AG09309 (cell line): ENCODE measurements around the gene THSD4.

Source experiments
- DNase-seq: peaks from one replicate; pipeline ENCODE4 v3.0.0-alpha.2; 2010; ENCODE audit warnings: low read depth
- H3K4me3 ChIP-seq: 2 replicates; pipeline ENCODE4 v1.5.1; 2011; ENCODE audit warnings: mild to moderate bottlenecking, low read depth, low read length, moderate library complexity; ENCODE audit not compliant: control insufficient read depth
- TF ChIP-seq, protein P1 (sequence below): IDR thresholded peaks from 2 replicates; pipeline ENCODE4 v1.5.1; 2011; ENCODE audit warnings: mild to moderate bottlenecking, low read depth, low read length, inconsistent platforms; ENCODE audit not compliant: insufficient read depth, control insufficient read depth; ENCODE audit errors: missing control alignments

Gene THSD4

GRCh38 chr15:71811752-71812735 lies 696.8 kb downstream of the THSD4 start:
- TF ChIP-seq, protein P1, sequence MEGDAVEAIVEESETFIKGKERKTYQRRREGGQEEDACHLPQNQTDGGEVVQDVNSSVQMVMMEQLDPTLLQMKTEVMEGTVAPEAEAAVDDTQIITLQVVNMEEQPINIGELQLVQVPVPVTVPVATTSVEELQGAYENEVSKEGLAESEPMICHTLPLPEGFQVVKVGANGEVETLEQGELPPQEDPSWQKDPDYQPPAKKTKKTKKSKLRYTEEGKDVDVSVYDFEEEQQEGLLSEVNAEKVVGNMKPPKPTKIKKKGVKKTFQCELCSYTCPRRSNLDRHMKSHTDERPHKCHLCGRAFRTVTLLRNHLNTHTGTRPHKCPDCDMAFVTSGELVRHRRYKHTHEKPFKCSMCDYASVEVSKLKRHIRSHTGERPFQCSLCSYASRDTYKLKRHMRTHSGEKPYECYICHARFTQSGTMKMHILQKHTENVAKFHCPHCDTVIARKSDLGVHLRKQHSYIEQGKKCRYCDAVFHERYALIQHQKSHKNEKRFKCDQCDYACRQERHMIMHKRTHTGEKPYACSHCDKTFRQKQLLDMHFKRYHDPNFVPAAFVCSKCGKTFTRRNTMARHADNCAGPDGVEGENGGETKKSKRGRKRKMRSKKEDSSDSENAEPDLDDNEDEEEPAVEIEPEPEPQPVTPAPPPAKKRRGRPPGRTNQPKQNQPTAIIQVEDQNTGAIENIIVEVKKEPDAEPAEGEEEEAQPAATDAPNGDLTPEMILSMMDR = no peak
- no peak for DNase-seq
- no peak overlapping the region for H3K4me3 ChIP-seq

DNA sequence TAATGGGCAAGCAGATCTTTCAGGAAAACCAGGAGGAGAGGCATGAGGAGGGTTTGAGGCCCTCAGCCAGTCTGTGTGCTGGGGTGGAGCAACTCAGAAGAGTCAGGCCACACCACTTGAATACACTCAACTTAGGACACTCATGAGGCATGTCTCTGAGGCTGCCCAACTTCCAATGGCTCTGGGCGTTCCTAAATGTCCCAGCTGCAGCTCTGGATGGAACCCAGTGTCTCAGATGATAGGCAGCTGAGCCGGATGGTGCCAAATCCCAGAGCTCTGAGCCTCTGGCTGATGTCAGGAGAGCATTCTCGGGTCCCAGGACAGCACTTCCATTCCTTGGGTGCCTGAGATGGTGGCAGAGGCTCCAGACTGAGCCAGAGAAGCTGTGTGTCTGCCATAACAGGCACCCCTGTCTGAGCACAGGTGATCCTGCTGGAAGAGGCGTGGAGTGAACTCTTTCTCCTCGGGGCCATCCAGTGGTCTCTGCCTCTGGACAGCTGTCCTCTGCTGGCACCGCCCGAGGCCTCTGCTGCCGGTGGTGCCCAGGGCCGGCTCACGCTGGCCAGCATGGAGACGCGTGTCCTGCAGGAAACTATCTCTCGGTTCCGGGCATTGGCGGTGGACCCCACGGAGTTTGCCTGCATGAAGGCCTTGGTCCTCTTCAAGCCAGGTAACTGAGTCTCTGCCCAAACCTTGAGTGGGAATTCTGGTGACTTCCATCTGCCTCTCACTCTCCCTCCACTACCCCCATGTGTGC lies 697.9 kb downstream of the THSD4 start:
- H3K4me3 ChIP-seq = no peak overlapping the region
- TF ChIP-seq, protein P1 = no peak
- no peak for DNase-seq

- H3K4me3 ChIP-seq = no peak overlapping the region
- TF ChIP-seq, protein P1 = no peak
- no peak for DNase-seq
These were observed 698.6 kb downstream of the THSD4 start for GRCh38 chr15:71813723-71814470.

GRCh38 chr15:71815301-71815700 lies 700.0 kb downstream of the THSD4 start:
- no peak overlapping the region for H3K4me3 ChIP-seq
- TF ChIP-seq, protein P1 = no peak
- no peak for DNase-seq

DNA sequence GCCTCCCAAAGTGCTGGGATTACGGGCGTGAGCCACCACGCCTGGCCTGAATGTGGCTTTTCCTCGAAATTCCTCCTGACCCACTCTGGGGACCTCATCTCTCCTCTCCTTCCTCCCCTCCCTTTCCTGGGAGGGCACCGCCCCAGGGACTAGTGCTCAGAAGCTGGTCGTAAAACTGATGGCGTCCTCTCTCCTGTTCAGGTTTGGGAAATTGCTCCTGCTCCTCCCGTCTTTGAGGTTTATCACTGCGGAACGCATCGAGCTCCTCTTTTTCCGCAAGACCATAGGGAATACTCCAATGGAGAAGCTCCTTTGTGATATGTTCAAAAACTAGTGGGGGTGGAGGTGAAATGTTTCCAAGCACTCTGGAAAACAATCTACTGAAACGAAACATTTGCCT lies 702.1 kb downstream of the THSD4 start:
- no peak overlapping the region for H3K4me3 ChIP-seq
- no peak for DNase-seq
- TF ChIP-seq, protein P1 = no peak

DNA sequence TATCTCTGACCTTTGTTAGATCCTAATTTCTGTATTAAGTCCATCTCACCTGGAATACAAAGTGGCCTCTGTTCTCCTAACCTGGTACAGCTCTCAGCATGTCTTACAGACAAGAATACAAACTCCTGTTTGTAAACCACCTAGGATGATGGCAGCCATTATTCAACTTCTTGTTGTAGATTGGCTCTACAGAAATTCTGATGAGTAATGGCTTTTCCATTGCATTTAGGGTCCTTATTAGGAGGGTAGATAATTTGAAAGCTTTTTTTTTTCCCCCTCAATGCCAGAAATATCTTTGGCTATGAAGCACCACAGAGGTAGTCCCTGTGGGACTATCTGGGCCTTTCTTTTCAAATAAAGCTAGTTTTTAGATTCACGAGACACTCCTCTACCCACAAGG lies 704.9 kb downstream of the THSD4 start:
- no peak for DNase-seq
- TF ChIP-seq, protein P1 = no peak
- H3K4me3 ChIP-seq = no peak overlapping the region
